ENCODE data around the gene FXYD5.

Gene FXYD5

DNA sequence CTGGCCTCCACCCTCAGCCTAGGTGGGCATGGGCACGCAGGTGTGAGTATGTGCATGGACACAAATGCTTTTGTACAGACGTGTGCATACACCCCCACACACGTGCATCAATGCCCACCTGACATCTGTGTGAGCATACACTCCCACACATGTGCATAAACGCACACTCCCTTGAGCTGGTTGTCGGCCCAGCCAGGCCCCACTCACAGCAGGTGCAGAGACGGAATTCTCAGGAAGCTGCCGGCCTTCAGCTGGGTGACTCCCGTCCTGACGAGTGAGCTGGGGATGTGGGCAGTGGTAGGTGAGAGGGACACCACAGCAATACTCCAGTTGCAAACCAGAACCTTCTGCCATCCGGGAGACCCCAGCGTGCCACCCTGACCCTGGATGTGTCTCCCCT lies 20.7 kb upstream of the FXYD5 start:
- no peak for DNase-seq (ENCODE audit: low read depth)
- H3K4me3 ChIP-seq (ENCODE audit: low read depth, low read length), result no peak overlapping the region
- TF ChIP-seq, protein P1, sequence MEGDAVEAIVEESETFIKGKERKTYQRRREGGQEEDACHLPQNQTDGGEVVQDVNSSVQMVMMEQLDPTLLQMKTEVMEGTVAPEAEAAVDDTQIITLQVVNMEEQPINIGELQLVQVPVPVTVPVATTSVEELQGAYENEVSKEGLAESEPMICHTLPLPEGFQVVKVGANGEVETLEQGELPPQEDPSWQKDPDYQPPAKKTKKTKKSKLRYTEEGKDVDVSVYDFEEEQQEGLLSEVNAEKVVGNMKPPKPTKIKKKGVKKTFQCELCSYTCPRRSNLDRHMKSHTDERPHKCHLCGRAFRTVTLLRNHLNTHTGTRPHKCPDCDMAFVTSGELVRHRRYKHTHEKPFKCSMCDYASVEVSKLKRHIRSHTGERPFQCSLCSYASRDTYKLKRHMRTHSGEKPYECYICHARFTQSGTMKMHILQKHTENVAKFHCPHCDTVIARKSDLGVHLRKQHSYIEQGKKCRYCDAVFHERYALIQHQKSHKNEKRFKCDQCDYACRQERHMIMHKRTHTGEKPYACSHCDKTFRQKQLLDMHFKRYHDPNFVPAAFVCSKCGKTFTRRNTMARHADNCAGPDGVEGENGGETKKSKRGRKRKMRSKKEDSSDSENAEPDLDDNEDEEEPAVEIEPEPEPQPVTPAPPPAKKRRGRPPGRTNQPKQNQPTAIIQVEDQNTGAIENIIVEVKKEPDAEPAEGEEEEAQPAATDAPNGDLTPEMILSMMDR (IDR thresholded peaks at IDR 0.05; ENCODE audit: low read depth, low read length, missing control alignments), result no peak

GRCh38 chr19:35134601-35135242 lies 19.8 kb upstream of the FXYD5 start, which contains the start of gene LGI4:
Gene LGI4 (minus strand): TSS chr19:35135059. CDS start chr19:35134680, 379 bp downstream.
- H3K4me3 ChIP-seq (ENCODE audit: low read depth, low read length), result no peak within 1 kb of the TSS
- DNase-seq (ENCODE audit: low read depth), result no peak
- TF ChIP-seq, protein P1 (IDR thresholded peaks at IDR 0.05; ENCODE audit: low read depth, low read length, missing control alignments), result no peak

DNA sequence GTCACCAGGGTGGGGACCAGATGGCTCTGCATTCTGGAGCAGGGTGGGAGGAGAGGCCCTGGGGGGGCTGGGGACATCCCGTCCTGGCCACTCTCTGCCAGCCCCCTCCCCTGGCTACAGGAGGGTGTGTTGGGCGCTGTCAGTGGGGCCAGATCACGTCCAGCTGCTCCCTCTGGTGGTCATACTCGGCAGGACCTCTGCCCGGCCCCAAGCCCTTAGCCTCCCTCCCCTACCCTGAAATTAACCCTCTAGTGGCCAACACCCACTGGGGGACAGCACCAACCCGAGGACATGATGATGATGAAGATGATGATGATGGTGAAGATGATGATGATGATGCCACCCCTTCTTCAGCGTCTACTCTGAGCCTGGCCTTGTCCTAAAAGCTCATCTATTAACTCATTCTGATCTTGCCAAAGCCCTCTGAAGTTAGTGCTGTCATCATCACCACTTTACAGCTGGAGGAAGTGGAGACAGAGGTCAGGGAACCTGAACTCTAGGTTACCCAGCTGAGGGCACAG lies 19.1 kb upstream of the FXYD5 start:
- TF ChIP-seq, protein P1 (IDR thresholded peaks at IDR 0.05; ENCODE audit: low read depth, low read length, missing control alignments), result peak; percentile 90
- DNase-seq (ENCODE audit: low read depth), result no peak
- H3K4me3 ChIP-seq (ENCODE audit: low read depth, low read length), result no peak overlapping the region

- no peak overlapping the region for H3K4me3 ChIP-seq (ENCODE audit: low read depth, low read length)
- DNase-seq (ENCODE audit: low read depth), result no peak
- TF ChIP-seq, protein P1 (IDR thresholded peaks at IDR 0.05; ENCODE audit: low read depth, low read length, missing control alignments), result no peak
These were observed 18.3 kb upstream of the FXYD5 start for GRCh38 chr19:35136231-35136630.

GRCh38 chr19:35136977-35137702 lies 17.4 kb upstream of the FXYD5 start:
- DNase-seq (ENCODE audit: low read depth), result no peak
- H3K4me3 ChIP-seq (ENCODE audit: low read depth, low read length), result no peak overlapping the region
- TF ChIP-seq, protein P1 (IDR thresholded peaks at IDR 0.05; ENCODE audit: low read depth, low read length, missing control alignments), result no peak

GRCh38 chr19:35138305-35138892 lies 16.1 kb upstream of the FXYD5 start, which contains the start of gene FXYD1:
Gene FXYD1 (plus strand): TSS chr19:35138824. CDS start chr19:35140080, 1,256 bp downstream.
- TF ChIP-seq, protein P1 (IDR thresholded peaks at IDR 0.05; ENCODE audit: low read depth, low read length, missing control alignments), result no peak
- DNase-seq (ENCODE audit: low read depth), result no peak
- no peak within 1 kb of the TSS for H3K4me3 ChIP-seq (ENCODE audit: low read depth, low read length)

Measured in GM12864 (cell line).